GM10266 (cell line): ENCODE results near the gene CPNE7.

Source experiments
- DNase-seq: peaks from one replicate; pipeline ENCODE4 v3.0.0; 2012; ENCODE audit errors: extremely low spot score
- CTCF ChIP-seq: IDR thresholded peaks from 2 replicates; pipeline ENCODE4 v1.5.1; 2012; ENCODE audit warnings: mild to moderate bottlenecking, low read depth; ENCODE audit not compliant: control insufficient read depth, insufficient read depth; ENCODE audit errors: missing control alignments

Gene CPNE7

GRCh38 chr16:89549007-89549700 is 26.4 kb upstream of the CPNE7 start:
- no peak for TF ChIP-seq CTCF
- no peak for DNase-seq

GRCh38 chr16:89550421-89551007 is 25.0 kb upstream of the CPNE7 start:
- DNase-seq, result no peak

GRCh38 chr16:89552329-89552728 is 23.2 kb upstream of the CPNE7 start:
- no peak for TF ChIP-seq CTCF
- no peak for DNase-seq

More at GRCh38 chr16:89550421-89551007, 25.0 kb upstream of the CPNE7 start:
- no peak for TF ChIP-seq CTCF

- no peak for TF ChIP-seq CTCF
- DNase-seq, result no peak
Observed at GRCh38 chr16:89552913-89553312, 22.6 kb upstream of the CPNE7 start.

GRCh38 chr16:89553733-89554132 is 21.8 kb upstream of the CPNE7 start:
- TF ChIP-seq CTCF, result no peak
- no peak for DNase-seq

- no peak for TF ChIP-seq CTCF
- no peak for DNase-seq
Observed at GRCh38 chr16:89554343-89554742, 21.2 kb upstream of the CPNE7 start.

GRCh38 chr16:89555265-89555664 is 20.3 kb upstream of the CPNE7 start:
- TF ChIP-seq CTCF, result no peak
- no peak for DNase-seq
